ENCODE results near the gene LSAMP. TPM values are rescaled to one million over a fixed set of nuclear protein-coding genes. Genes with fewer than 3 reads are reported as not detected.

The LSAMP gene
- total RNA-seq, 2 donors from 2014 or later = 1.1 to 5.9 TPM

DNA sequence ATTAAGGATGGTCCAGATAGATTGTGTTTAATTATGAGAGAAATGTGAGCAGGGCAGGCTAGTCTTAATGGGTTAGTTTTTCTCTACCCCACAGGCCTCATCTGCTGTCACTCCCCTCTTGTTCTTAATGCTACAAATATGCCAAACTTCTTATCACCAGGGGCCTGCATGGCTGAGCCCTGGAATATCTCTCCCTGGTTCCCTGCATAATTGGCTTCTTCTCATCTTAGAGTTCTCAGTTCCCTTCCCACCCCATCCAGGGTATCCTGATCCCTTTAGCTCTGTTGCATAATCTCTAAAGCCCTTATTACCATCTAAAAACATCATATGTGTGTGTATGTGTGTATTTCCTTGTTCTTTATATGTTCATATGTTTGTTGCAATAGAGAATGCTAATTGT, 279.6 kb downstream of the LSAMP start:
- intact Hi-C loops (cut with DNase I) = no loop called here
- Histone ChIP-seq H3K9ac (ENCODE audit: low read depth in 2 of 2, low read length in 2 of 2) (no peak overlapping the region), H3K4me3 (no peak overlapping the region), H3K36me3 (no peaks in the 10 kb centered on the region), H3K27ac (no peak overlapping the region), H3K27me3 (no peaks in the 10 kb centered on the region), H3K4me1 (no peaks in the 10 kb centered on the region), H3K9me3 (no peaks in the 10 kb centered on the region)
- TF ChIP-seq, protein P1, sequence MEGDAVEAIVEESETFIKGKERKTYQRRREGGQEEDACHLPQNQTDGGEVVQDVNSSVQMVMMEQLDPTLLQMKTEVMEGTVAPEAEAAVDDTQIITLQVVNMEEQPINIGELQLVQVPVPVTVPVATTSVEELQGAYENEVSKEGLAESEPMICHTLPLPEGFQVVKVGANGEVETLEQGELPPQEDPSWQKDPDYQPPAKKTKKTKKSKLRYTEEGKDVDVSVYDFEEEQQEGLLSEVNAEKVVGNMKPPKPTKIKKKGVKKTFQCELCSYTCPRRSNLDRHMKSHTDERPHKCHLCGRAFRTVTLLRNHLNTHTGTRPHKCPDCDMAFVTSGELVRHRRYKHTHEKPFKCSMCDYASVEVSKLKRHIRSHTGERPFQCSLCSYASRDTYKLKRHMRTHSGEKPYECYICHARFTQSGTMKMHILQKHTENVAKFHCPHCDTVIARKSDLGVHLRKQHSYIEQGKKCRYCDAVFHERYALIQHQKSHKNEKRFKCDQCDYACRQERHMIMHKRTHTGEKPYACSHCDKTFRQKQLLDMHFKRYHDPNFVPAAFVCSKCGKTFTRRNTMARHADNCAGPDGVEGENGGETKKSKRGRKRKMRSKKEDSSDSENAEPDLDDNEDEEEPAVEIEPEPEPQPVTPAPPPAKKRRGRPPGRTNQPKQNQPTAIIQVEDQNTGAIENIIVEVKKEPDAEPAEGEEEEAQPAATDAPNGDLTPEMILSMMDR (IDR thresholded peaks at IDR 0.05) = no peak
- DNase-seq = no peak

DNA sequence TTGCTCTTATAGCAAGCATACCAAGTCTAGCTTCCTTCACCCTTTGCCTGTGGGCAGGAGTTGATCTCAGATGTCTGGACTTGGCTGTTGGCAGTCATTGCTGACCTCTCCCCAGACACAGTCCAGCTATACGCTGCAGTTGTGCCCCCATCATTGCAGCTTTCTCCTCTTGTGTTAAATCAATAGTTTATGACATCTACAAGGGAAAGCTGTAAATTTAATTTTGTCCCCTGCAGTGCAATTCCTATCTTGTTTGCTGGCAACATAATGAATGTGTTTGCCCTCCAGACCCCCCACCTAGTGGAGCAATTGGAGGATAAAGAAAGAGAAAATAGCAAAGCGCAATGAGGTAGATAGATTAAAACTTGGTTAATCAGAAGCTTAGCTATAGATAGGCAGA, 280.2 kb downstream of the LSAMP start:
- no peaks in the 10 kb centered on the region for H3K9me3 ChIP-seq
- no peaks in the 10 kb centered on the region for H3K4me1 ChIP-seq
- intact Hi-C loops (cut with DNase I) = no loop called here
- H3K4me3 ChIP-seq = no peak overlapping the region
- no peak for DNase-seq
- H3K27ac ChIP-seq = no peak overlapping the region
- TF ChIP-seq, protein P1 (IDR thresholded peaks at IDR 0.05) = no peak
- no peak overlapping the region for H3K9ac ChIP-seq (ENCODE audit: low read depth in 2 of 2, low read length in 2 of 2)
- H3K27me3 ChIP-seq = no peaks in the 10 kb centered on the region
- H3K36me3 ChIP-seq = no peaks in the 10 kb centered on the region

DNA sequence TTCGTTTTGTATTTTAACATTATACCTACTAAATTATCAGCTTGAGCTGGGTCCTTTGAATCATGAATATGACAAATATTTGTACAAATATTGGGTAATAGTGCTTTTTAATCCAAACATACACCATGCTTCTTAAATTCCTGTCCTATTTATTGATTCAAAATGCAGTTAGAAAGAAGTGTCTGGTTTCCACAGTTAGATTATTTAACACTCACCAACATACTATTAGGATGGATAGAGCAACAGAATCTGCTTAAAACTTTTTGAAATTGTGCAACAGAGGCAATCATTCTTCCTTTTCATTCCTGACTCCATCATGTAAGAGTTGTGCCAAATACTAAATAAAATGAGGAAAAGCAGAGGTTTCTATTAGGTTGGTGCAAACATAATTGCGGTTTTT, 281.2 kb downstream of the LSAMP start:
- H3K36me3 ChIP-seq = no peaks in the 10 kb centered on the region
- no peaks in the 10 kb centered on the region for H3K9me3 ChIP-seq
- DNase-seq = no peak
- intact Hi-C loops (cut with DNase I) = no loop called here
- TF ChIP-seq, protein P1 (IDR thresholded peaks at IDR 0.05) = no peak
- H3K27me3 ChIP-seq = no peaks in the 10 kb centered on the region
- H3K9ac ChIP-seq (ENCODE audit: low read depth in 2 of 2, low read length in 2 of 2) = no peak overlapping the region
- H3K4me3 ChIP-seq = no peak overlapping the region
- H3K27ac ChIP-seq = no peak overlapping the region
- H3K4me1 ChIP-seq = no peaks in the 10 kb centered on the region

DNA sequence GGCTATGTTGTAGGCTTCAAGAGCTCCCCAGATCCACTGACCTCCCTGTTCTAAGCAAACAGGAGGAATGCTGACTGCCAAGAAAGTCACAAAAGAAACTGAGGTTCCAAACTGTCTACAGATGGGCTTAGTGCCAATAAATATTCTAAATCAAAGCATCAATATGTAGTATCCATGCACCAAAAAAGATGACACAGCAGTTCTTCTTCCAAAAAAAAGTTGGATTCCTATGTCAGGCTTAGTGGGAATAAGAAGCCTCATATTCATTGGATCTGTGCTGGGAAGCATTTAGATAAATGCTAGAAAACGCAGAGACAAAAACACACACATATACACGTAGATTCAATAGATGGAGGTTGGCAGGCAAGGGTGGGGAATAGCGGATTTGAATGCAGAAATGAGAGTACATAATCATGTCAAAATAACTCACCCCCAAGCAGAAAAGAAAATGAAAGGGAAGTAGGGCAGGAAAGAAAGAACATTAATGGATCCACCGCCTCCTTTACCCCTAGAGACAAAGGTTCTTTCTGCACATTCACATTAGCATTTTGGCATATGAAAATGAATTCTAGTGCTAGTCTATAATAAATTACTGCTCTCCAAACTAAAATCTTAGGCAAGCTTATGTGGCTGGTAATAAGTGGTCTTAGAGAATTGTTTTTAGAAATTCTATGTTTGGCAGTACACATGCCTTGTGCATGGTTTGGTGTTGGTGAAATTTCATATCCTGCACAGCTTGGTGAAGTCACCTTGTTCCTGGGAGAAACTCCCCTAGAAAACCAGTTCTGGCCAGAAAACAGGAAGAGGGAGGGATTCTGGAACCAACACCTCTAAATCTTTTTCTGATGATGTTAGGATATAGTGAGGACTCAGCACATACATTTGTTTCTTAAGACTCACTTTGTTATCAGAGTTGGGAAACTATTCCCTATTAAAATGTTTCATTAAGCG, 283.4 kb downstream of the LSAMP start:
- DNase-seq = no peak
- Histone ChIP-seq H3K27me3 (no peaks in the 10 kb centered on the region), H3K9ac (ENCODE audit: low read depth in 2 of 2, low read length in 2 of 2) (no peak overlapping the region), H3K9me3 (no peaks in the 10 kb centered on the region), H3K36me3 (no peaks in the 10 kb centered on the region), H3K4me3 (no peak overlapping the region), H3K27ac (no peak overlapping the region), H3K4me1 (no peaks in the 10 kb centered on the region)
- TF ChIP-seq, protein P1 (IDR thresholded peaks at IDR 0.05) = no peak
- intact Hi-C loops (cut with DNase I) = no loop called here

DNA sequence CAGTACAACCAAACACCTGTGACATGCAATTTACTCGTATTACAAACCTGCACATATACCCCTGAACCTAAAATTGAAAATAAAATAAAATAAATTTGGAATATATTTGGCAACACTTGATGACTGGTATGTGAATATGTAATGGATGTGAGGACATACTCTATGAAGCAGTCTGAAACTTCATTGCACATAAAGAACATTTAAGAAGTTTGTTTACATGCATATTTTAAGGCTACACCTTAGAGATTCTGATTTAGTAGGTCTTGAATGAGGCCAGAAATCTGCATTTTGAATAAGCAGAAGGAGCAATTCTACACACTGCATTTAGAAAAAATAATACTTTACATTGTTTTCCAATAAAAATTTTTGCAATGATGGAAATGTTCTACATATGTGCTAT, 284.7 kb downstream of the LSAMP start:
- Histone ChIP-seq H3K9me3 (no peaks in the 10 kb centered on the region), H3K36me3 (no peaks in the 10 kb centered on the region), H3K4me3 (no peak overlapping the region), H3K27me3 (no peaks in the 10 kb centered on the region), H3K4me1 (no peaks in the 10 kb centered on the region), H3K9ac (ENCODE audit: low read depth in 2 of 2, low read length in 2 of 2) (no peak overlapping the region), H3K27ac (no peak overlapping the region)
- TF ChIP-seq, protein P1 (IDR thresholded peaks at IDR 0.05) = no peak
- no peak for DNase-seq
- intact Hi-C loops (cut with DNase I) = no loop called here

Measured in colonic mucosa (tissue), 4 donors.